SW 1271 (cell line): ENCODE measurements around the gene BET1L.
"Not testable (repeated sequence)": the region's sequence is repeated elsewhere in the genome, so short reads cannot be mapped to it uniquely, and the experiment has no call there.

ENCODE experiments used
- DNase-seq, 2 experiments: peaks; one replicate each; lab custom pipeline; 2025; lab: John Stamatoyannopoulos, UW

Gene BET1L

GRCh38 chr11:193481-193880 lies 13.7 kb downstream of the BET1L start:
- not testable (repeated sequence) for DNase-seq

GRCh38 chr11:192674-193128 lies 14.5 kb downstream of the BET1L start, which contains the start of gene SCGB1C1:
Gene SCGB1C1, plus strand, starts transcription at chr11:193078. Its CDS starts 22 bp downstream, at chr11:193100.
- DNase-seq: not testable (repeated sequence)

GRCh38 chr11:191490-192478 lies 15.4 kb downstream of the BET1L start:
- DNase-seq: not testable (repeated sequence)

- DNase-seq: not testable (repeated sequence)
Observed at GRCh38 chr11:190546-190945, 16.7 kb downstream of the BET1L start.

GRCh38 chr11:189843-190311 lies 17.3 kb downstream of the BET1L start:
- not testable (repeated sequence) for DNase-seq

GRCh38 chr11:189200-189783 lies 17.9 kb downstream of the BET1L start:
- DNase-seq: not testable (repeated sequence)

- DNase-seq: not testable (repeated sequence)
Observed at GRCh38 chr11:180242-180641, 27.0 kb downstream of the BET1L start.
